Panc1 (cell line): ENCODE measurements around the gene EEF2. TPM values are rescaled to one million over a fixed set of nuclear protein-coding genes. Genes with fewer than 3 reads are reported as not detected.

Experiments
- ATAC-seq: fragments of 200-7000 bp; cut with Tn5 transposase; 2 replicates; pipeline ENCODE4 v1.9.1; 2020; ENCODE audit warnings: mild to moderate bottlenecking, moderate library complexity
- BruUV-seq: library from RNA; stranded (reverse); fragments of 400-500 nt; replicated peaks from 2 replicates; lab custom pipeline; 2021; lab: Mats Ljungman, UMichigan
- CTCF ChIA-PET: fragments of 300-600 bp; sonication (Branson Sonifier 250); formaldehyde crosslinking; loops from one replicate; lab custom pipeline; 2022; ENCODE audit warnings: antibody characterized with exemption; lab: Charles Lee
- POLR2A ChIA-PET: fragments of 300-600 bp; sonication (Branson Sonifier 250); formaldehyde crosslinking; loops from one replicate; lab custom pipeline; 2022; ENCODE audit warnings: antibody characterized with exemption; lab: Charles Lee
- DNase-seq: peaks from one replicate; pipeline ENCODE4 v3.0.0-alpha.2; 2010; ENCODE audit warnings: low read depth, low spot score
- H3K27ac ChIP-seq: 2 replicates; pipeline ENCODE4 v1.5.1; 2011; ENCODE audit warnings: mild to moderate bottlenecking, low read length, inconsistent platforms
- H3K27me3 ChIP-seq: fragments of 200-500 bp; sonication (Bioruptor generic); 2 replicates; pipeline ENCODE4 v1.6.0; 2014; ENCODE audit warnings: low read length, inconsistent platforms; ENCODE audit not compliant: control insufficient read depth, insufficient read depth
- H3K36me3 ChIP-seq: fragments of 200-500 bp; sonication (Bioruptor generic); 2 replicates; pipeline ENCODE4 v1.5.1; 2014; ENCODE audit warnings: inconsistent platforms, mild to moderate bottlenecking, low read length, moderate library complexity; ENCODE audit not compliant: control insufficient read depth, insufficient read depth
- H3K4me1 ChIP-seq: 2 replicates; pipeline ENCODE4 v1.5.1; 2011; ENCODE audit warnings: inconsistent platforms, mild to moderate bottlenecking, low read length, moderate library complexity; ENCODE audit not compliant: control insufficient read depth, insufficient read depth
- H3K4me3 ChIP-seq, 2 experiments: 2 replicates each; pipeline ENCODE4 v1.5.1; 2011 to 2012; ENCODE audit warnings: low read depth in 2 of 2, low read length in 2 of 2, mild to moderate bottlenecking in 2 of 2, inconsistent platforms in 1 of 2, moderate library complexity in 1 of 2
- H3K9me3 ChIP-seq: fragments of 200-500 bp; sonication (Bioruptor generic); 2 replicates; pipeline ENCODE4 v1.5.1; 2014; ENCODE audit warnings: low read depth, mild to moderate bottlenecking, inconsistent platforms, low read length, moderate library complexity; ENCODE audit not compliant: control insufficient read depth, insufficient read depth
- POLR2AphosphoS5 ChIP-seq: IDR thresholded peaks from 2 replicates; pipeline ENCODE4 v1.6.1; 2012; ENCODE audit warnings: mild to moderate bottlenecking, low read depth, low read length, moderate library complexity
- REST ChIP-seq, 2 experiments: IDR thresholded peaks; 2 replicates each; pipeline ENCODE4 v1.6.1; 2011 to 2012; ENCODE audit warnings: low read depth in 2 of 2, control low read depth in 1 of 2, low read length in 1 of 2, mild to moderate bottlenecking in 1 of 2, moderate library complexity in 1 of 2; ENCODE audit not compliant: insufficient read depth in 1 of 2
- SIN3A ChIP-seq: IDR thresholded peaks from 2 replicates; pipeline ENCODE4 v1.6.1; 2012; ENCODE audit warnings: low read depth, mild to moderate bottlenecking, low read length, moderate library complexity, borderline replicate concordance; ENCODE audit not compliant: insufficient read depth
- TCF7L2 ChIP-seq: IDR thresholded peaks from 2 replicates; pipeline ENCODE4 v1.6.1; 2011; ENCODE audit warnings: mild to moderate bottlenecking, low read depth, low read length, inconsistent platforms
- in situ Hi-C: cut with HindIII; loops from 2 replicates; pipeline ENCODE4 v1.10.0; 2016; ENCODE audit warnings: low sequenced_read_pairs, low pct_unique_long_range_greater_than_20kb
- intact Hi-C: fragments of 100-400 bp; cut with micrococcal nuclease; formaldehyde crosslinking; loops from one replicate; pipeline ENCODE4 v1.10.0; 2022; ENCODE audit not compliant: unreplicated experiment
- total RNA-seq: library from RNA; stranded (reverse); gene quantifications from one replicate; pipeline ENCODE4 v1.2.1, GENCODE V29; 2021; ENCODE audit not compliant: unreplicated experiment
- TF ChIP-seq, protein P1 (sequence below): fragments of 450-650 bp; IDR thresholded peaks from 2 replicates; pipeline ENCODE4 v1.5.1; 2017; ENCODE audit warnings: mild to moderate bottlenecking

The EEF2 gene
- total RNA-seq, 1 experiment from 2014 or later: 1,391 TPM

GRCh38 chr19:3945838-3946237, 39.4 kb downstream of the EEF2 start:
- no TSS peak for BruUV-seq
- CTCF ChIA-PET: interaction anchor here (0.5 kb wide), 1 partner anchor 623 kb away, joined by 5 read pairs; no protein-coding TSS in a partner anchor
- Histone ChIP-seq H3K4me3 (no peak overlapping the region), H3K4me1 (no peaks in the 10 kb centered on the region), H3K27ac (no peak overlapping the region), H3K9me3 (no peaks in the 10 kb centered on the region), H3K27me3 (no peaks in the 10 kb centered on the region), H3K36me3 (no peaks in the 10 kb centered on the region)
- POLR2A ChIA-PET: interaction anchor here (0.6 kb wide), 1 partner anchor 9 kb away, joined by 3 read pairs; no protein-coding TSS in a partner anchor
- DNase-seq (no peak), ATAC-seq (no peak)
- in situ Hi-C loops: no loop called here
- intact Hi-C loops: no loop called here
- no peak for TF ChIP-seq SIN3A
- no peak for TF ChIP-seq POLR2AphosphoS5
- TF ChIP-seq REST (IDR thresholded peaks at IDR 0.05; ENCODE audit: insufficient read depth in 1 of 2, low read depth in 2 of 2, low read length in 1 of 2): no peak
- TF ChIP-seq TCF7L2: no peak
- TF ChIP-seq, protein P1, sequence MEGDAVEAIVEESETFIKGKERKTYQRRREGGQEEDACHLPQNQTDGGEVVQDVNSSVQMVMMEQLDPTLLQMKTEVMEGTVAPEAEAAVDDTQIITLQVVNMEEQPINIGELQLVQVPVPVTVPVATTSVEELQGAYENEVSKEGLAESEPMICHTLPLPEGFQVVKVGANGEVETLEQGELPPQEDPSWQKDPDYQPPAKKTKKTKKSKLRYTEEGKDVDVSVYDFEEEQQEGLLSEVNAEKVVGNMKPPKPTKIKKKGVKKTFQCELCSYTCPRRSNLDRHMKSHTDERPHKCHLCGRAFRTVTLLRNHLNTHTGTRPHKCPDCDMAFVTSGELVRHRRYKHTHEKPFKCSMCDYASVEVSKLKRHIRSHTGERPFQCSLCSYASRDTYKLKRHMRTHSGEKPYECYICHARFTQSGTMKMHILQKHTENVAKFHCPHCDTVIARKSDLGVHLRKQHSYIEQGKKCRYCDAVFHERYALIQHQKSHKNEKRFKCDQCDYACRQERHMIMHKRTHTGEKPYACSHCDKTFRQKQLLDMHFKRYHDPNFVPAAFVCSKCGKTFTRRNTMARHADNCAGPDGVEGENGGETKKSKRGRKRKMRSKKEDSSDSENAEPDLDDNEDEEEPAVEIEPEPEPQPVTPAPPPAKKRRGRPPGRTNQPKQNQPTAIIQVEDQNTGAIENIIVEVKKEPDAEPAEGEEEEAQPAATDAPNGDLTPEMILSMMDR: no peak

DNA sequence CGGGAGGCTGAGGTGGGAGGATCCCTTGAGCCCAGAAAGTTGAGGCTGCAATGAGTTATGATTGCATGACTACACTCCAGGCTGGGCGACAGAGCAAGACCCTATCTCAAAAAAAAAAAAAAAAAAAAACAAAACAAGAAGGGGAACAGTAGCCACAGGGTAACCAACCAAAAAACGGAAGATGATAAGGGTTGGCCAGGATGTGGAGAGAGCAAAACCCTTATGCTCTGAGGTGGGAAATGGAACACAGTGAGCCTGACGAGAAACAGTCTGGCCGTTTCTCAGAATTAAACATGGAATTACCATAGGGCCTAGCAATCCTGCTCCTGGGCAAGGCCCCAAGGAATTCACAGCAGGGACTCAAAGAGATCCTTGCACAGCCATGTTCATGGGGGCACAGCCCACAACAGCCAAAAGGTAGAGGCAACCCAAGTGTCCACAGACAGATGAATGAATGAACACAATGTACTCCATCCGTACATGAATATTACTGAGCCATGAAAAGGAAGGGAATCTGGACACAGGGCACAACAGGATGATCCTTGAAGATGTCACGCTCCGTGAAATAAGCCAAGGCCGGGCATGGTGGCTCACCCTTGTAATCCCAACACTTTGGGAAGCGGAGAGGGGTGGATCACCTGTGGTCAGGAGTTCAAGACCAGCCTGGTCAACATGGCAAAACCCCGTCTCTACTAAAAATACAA, 41.1 kb downstream of the EEF2 start:
- intact Hi-C loops: no loop called here
- H3K9me3 ChIP-seq: no peaks in the 10 kb centered on the region
- DNase-seq (no peak), ATAC-seq (no peak)
- H3K4me3 ChIP-seq: no peak overlapping the region
- H3K4me1 ChIP-seq: no peaks in the 10 kb centered on the region
- no peaks in the 10 kb centered on the region for H3K36me3 ChIP-seq
- ChIA-PET POLR2A (no interaction called here), CTCF (no interaction called here)
- no peak overlapping the region for H3K27ac ChIP-seq
- in situ Hi-C loops: no loop called here
- no peaks in the 10 kb centered on the region for H3K27me3 ChIP-seq
- no peak for TF ChIP-seq SIN3A
- TF ChIP-seq, protein P1: no peak
- TF ChIP-seq REST (IDR thresholded peaks at IDR 0.05; ENCODE audit: insufficient read depth in 1 of 2, low read depth in 2 of 2, low read length in 1 of 2): no peak
- no TSS peak for BruUV-seq
